ENCODE results near the gene HENMT1. TPM values are rescaled to one million over a fixed set of nuclear protein-coding genes. Genes with fewer than 3 reads are reported as not detected.

Gene HENMT1
- polyA plus RNA-seq, 2 of the 4 experiments (the other 2 are of a cell fraction): 8.1 to 9.7 TPM

- no peak for FAIRE-seq
- peaks cover 8% of the 10 kb centered on the region; the same call in 1 of the 3 replicates for H3K4me1 ChIP-seq
- no peaks in the 10 kb centered on the region for H3K9me3 ChIP-seq
- no peak for TF ChIP-seq RFX5 (IDR thresholded peaks at IDR 0.05)
- TF ChIP-seq HES2 (IDR thresholded peaks at IDR 0.05): no peak
- no peak for TF ChIP-seq ZSCAN20 (CRISPR knock-in tag; IDR thresholded peaks at IDR 0.05)
- TF ChIP-seq RARB (CRISPR knock-in tag; IDR thresholded peaks at IDR 0.05): no peak
- TF ChIP-seq CEBPB (IDR thresholded peaks at IDR 0.05): no peak
- TF ChIP-seq SMC3 (IDR thresholded peaks at IDR 0.05): no peak
- no peak for TF ChIP-seq HMGXB4 (CRISPR knock-in tag; IDR thresholded peaks at IDR 0.05; ENCODE audit: borderline replicate concordance)
- POLR2A ChIA-PET: no interaction called here
- H3K4me2 ChIP-seq: no peak overlapping the region
- CTCF ChIA-PET: interaction anchor here (1.0 kb wide), 2 partner anchors 34 kb away, joined by 3 read pairs; no protein-coding TSS in a partner anchor
- DNase-seq (ENCODE audit: low read depth in 1 of 2, low spot score in 1 of 2): no peak
- no peak for ATAC-seq
- 86% methylated on average over 11 of the region's 11 CpGs for WGBS (ENCODE audit: missing lambda C conversion rate)
- no peak overlapping the region for H3K4me3 ChIP-seq
- no peak overlapping the region for H3K27ac ChIP-seq
These were observed 51.3 kb downstream of the HENMT1 start for GRCh38 chr1:108609483-108610049.

- FAIRE-seq (no peak), ATAC-seq (no peak), DNase-seq (ENCODE audit: low read depth in 1 of 2, low spot score in 1 of 2) (no peak)
- no peak overlapping the region for H3K4me2 ChIP-seq
- H3K27ac ChIP-seq: no peak overlapping the region
- TF ChIP-seq SREBF2 (IDR thresholded peaks at IDR 0.05) (no peak), MAFK (IDR thresholded peaks at IDR 0.05; ENCODE audit: partially characterized antibody) (peak; percentile 48)
- CTCF ChIA-PET: no interaction called here
- peaks cover 8% of the 10 kb centered on the region; the same call in 1 of the 3 replicates for H3K4me1 ChIP-seq
- no peaks in the 10 kb centered on the region for H3K9me3 ChIP-seq
- POLR2A ChIA-PET: no interaction called here
- H3K4me3 ChIP-seq: no peak overlapping the region
These were observed 54.4 kb downstream of the HENMT1 start for GRCh38 chr1:108606478-108606877.

- ChIA-PET POLR2A (no interaction called here), CTCF (no interaction called here)
- no peak overlapping the region for H3K4me2 ChIP-seq
- FAIRE-seq (no peak), DNase-seq (ENCODE audit: low read depth in 1 of 2, low spot score in 1 of 2) (no peak), ATAC-seq (no peak)
- peaks cover 8% of the 10 kb centered on the region; the same call in 1 of the 3 replicates for H3K4me1 ChIP-seq
- no peak for TF ChIP-seq PHF8 (IDR thresholded peaks at IDR 0.05; ENCODE audit: borderline replicate concordance, low read depth)
- TF ChIP-seq CTCF (IDR thresholded peaks at IDR 0.05): no peak
- no peak for TF ChIP-seq RAD21 (conservative IDR thresholded peaks at IDR 0.05 in 1 of 2, IDR thresholded peaks at IDR 0.05 in 1 of 2)
- TF ChIP-seq POLR2AphosphoS2 (conservative IDR thresholded peaks at IDR 0.05; ENCODE audit: low read length): no peak
- TF ChIP-seq KDM1A (IDR thresholded peaks at IDR 0.05; ENCODE audit: low read depth): no peak
- no peak for TF ChIP-seq NFE2L2 (conservative IDR thresholded peaks at IDR 0.05; ENCODE audit: low read length)
- no peak for TF ChIP-seq TFCP2L1 (CRISPR knock-in tag; IDR thresholded peaks at IDR 0.05)
- no peak for TF ChIP-seq CBX2 (IDR thresholded peaks at IDR 0.05; ENCODE audit: borderline replicate concordance, low read depth)
- no peaks in the 10 kb centered on the region for H3K9me3 ChIP-seq
- H3K4me3 ChIP-seq: no peak overlapping the region
- H3K27ac ChIP-seq: no peak overlapping the region
These were observed 55.3 kb downstream of the HENMT1 start for GRCh38 chr1:108605633-108606032.
